ENCODE results near the gene ENTR1.

GRCh38 chr9:136459425-136459824 lies 49.0 kb upstream of the ENTR1 start:
- TF ChIP-seq REST (IDR thresholded peaks at IDR 0.05; ENCODE audit: insufficient read depth in 1 of 2, low read depth in 2 of 2, low read length in 2 of 2) (no peak), POLR2AphosphoS5 (IDR thresholded peaks at IDR 0.05; ENCODE audit: low read depth, low read length) (no peak), TAF1 (IDR thresholded peaks at IDR 0.05; ENCODE audit: borderline replicate concordance, insufficient read depth, low read length) (no peak)
